ENCODE measurements around the gene FRYL.
A peak's percentile ranks its signal among the peaks of the same experiment; 100 is the strongest.

The FRYL gene

DNA sequence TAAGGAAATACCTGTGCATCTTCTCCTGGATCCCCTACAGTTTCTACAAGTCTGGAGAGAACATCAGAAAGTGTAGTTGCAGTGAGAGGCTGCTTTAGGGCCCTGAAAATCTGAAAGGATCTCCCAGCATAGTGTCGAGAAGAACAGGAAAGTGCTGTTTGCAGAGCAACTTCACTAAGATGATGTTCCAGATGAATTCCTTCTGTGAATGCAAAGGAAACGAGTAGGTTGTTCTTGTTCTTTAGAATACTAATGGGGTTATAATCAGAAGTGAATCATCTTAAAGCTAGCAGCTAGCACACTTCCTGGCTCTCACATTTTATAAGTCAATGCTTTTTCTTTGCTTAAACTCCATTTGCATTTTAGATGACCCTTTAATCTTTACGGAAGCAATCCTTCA, 236.3 kb downstream of the FRYL start:
- no peak for DNase-seq

GRCh38 chr4:48542888-48543287, 237.2 kb downstream of the FRYL start:
- DNase-seq: no peak

- DNase-seq: no peak
Measured at GRCh38 chr4:48539597-48539996, 240.5 kb downstream of the FRYL start.

DNA sequence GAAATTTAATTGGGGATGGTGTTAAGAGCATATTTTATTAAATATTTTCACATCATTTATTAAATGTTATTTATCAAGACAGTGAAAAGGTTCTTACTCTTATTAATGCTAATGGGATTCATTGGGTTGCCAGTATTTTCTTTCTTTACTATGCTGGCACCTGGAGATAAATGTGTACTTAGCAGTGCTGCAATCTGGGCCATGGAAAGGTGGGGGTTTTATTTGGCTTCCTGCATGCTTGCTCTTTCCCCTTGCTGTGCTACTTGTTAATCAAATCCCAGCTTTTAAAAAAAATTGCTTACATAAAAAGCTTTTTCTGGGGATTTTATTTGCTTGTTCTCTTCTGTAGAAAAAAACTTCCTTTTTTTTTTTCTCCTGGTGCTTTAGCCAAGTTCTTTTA, 241.7 kb downstream of the FRYL start:
- no peak for DNase-seq

DNA sequence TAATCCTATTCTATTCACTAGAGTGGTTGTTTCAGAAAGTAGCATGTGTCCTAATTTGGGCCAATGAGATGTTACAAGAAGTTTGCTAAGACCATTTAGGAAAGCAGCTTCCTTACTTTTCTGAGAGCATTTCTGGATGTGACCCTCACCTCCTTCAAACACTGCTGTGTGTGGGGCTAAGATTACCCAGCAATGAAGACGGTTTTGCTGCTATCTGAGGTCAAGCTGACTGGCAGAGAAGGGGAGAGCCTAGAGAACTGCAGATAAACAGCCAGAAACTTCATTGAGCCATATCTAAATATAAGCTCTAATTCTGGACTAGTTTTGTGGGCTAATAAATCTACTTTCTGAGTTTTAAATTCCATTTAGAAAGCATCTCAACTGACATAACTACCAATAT, 253.7 kb downstream of the FRYL start:
- no peak for DNase-seq

DNA sequence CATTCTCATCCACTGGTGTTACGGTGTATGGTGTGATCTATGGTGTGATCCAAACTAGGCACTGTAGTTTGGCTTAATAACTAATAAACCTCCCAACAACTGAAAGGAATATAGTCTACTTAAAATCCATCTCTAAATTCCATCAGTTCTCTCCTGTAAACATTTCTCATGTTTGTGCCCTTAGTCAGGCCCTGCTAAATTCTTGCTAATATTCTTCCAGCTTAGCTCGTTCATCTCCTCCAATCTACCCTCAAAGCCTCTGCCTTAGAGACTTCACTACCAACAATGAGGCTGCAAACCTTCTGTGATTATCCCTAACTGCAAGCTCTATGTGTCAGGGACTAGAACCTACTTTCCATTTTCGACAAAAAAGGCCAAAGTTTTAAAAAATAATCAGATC, 261.9 kb downstream of the FRYL start:
- no peak for DNase-seq

DNA sequence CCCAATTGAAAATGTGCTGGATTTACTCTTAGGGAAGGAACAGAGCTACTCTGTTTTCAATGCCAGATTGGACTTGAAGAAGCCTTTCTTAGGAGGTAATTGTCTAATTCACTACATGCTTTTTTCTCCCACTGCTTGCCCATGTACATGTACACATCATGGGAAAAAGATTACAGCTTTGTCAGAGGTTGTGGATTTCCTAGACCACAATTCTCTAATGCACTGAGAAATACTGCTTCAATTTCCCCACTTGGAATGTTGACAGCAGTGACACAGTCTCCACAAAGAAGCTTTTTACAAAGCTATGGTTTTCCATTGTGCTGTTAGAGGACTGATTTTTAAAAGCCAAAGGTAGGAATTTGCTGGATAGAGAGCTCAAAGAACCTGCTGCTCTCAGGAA, 270.5 kb downstream of the FRYL start:
- no peak for DNase-seq

DNA sequence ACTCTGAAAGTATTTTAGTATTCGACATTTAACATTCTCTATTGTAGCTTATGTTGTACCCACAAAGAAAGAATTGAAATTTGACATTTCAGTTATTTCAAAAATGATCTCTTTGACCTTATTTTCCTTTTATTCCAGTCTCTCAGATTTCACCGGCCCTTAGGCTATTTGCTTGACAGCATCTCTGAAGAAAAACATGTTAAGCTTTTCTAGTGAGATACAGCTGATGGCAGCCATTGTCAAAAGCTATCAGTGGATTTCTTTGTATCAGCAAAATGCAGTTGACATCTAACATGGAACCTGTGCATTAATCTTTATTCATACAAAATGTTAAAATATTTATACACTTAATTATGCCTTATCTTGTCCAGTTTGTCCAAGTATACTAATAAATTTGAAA, 273.4 kb downstream of the FRYL start:
- no peak for DNase-seq

GRCh38 chr4:48504352-48504751, 275.7 kb downstream of the FRYL start:
- no peak for DNase-seq

DNA sequence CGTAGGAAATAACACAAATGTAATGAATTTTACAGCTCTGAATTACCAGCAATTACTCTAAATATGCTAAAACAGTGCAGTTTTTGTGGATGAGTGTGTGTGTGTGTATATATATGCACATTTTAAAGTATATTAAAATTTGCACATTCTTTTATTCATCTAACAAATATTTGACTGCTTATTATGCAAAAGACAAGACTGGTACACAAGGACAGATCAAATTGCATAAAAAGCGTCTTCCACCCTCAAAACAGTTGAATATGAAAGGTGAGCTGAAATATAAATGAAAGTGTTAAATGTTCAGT, 276.1 kb downstream of the FRYL start:
- no peak for DNase-seq

DNA sequence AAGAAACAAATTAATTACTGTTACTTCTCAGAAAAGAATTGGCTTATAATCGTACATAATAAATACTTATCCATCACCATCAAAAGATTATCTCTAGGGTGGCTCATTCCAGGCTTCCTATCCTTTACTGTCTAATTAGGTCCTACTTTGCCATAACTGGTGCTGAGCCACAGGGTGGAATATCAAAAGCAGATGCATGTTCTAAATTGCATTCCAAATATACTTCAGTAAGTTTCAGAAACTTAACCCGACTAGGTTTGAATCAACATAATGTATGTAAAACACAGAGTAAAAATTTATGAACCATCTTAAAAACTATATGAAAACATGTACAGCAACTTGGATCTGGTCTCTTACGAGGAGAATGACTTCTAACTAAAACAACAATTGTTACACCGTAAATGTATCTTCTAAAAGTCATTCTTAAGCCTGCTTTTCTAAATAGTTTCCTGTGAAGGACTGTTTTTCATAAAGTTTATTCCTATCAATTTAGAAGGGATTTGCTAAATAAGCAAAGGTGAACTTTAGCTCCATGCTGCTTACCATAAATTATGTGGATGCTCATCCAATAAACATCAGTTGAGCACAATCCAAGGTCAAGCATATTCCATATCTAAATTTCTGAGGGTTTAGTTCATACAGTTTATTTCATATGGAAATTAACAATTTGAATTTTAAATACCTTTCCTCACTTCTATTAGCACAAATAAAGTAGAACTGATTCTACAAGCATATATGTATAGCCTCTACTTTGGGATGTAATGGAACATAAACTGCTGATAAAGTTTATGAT, 276.6 kb downstream of the FRYL start:
- no peak for DNase-seq

DNA sequence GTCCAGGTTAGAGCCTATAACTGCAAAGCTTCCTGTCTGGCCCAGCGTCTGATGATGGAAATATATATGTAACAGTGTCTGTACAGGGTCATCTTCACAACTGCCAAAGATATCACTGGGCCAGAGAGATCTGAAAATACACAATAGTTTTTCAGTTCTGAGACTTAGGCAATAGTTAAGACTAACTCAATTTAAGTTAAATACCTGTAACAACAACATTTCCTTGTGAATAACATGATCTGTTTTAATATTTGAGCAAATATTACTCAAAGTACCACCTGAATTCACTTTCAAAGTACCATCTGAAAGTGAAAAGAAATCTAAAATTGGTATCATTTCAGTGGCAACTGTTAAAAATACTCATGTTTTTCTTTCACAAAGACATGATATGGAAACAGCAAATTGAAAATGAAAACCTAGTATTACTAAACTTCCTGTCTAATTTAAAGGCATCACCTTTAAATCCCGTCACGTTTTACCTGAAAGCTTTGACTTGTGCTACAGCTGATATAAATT, 280.5 kb downstream of the FRYL start:
- DNase-seq: no peak

DNA sequence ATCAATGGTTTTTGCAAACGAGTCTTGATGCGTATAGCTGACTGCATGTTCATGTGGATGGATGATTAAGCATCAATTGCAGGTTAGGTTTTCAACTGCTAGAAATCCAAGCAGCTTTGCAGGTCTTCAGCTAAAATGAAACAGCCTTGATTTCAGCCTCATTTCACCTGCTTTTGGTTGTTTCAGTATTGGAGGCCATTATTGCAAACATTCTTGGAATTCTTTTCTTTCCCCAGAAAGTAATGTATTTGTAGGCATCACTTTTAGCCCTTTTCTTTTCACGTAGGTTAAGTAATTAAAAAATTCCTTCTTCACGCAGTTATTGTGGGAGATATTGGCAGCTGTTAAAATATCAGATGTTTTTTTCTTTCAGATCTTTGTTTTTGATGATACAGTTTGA, 281.2 kb downstream of the FRYL start:
- no peak for DNase-seq

- no peak for DNase-seq
Measured at GRCh38 chr4:48495941-48496340, 284.1 kb downstream of the FRYL start.

GRCh38 chr4:48493452-48494100, 286.5 kb downstream of the FRYL start:
- no peak for DNase-seq

DNA sequence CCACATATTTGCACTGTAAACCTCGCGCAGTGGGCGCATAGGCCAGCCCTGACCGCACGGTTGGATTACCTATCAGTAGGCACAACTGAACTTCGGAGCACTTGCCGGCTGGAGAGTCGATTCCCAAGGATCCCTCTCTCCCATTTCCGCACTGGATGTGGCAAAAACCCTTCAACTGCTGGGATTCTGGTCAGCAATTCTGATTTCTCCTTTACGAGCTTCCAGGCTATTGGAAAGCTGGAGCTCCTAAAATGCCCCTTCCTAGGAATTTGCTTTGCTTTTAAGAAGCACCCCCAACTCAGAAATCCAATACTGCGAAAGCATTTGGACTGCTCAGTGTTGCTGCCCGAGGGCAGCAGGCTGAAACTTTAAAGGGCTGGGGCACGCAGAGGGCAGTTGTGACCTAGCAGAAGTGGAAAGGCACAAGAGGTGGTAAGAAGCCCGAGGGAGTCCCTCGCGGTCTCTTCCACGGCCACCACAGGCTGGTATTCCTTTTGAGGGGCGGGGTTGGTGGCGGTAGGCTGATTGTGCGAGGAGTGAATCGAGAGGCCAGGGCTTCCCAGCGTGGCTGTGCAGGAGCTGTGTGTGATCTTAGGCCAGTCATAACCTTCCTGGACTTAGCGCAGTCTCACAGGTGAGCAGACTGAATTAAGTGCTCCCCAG, 288.4 kb downstream of the FRYL start:
- DNase-seq: no peak

GRCh38 chr4:48490680-48491513, 289.2 kb downstream of the FRYL start:
- peak in 1 of 2 donors; percentile 6 for DNase-seq

- DNase-seq: no peak
Measured at GRCh38 chr4:48490012-48490679, 289.9 kb downstream of the FRYL start, which contains the start of gene ZAR1. ZAR1 (plus strand) TSS chr4:48490252; CDS start chr4:48490292, 40 bp downstream.

DNA sequence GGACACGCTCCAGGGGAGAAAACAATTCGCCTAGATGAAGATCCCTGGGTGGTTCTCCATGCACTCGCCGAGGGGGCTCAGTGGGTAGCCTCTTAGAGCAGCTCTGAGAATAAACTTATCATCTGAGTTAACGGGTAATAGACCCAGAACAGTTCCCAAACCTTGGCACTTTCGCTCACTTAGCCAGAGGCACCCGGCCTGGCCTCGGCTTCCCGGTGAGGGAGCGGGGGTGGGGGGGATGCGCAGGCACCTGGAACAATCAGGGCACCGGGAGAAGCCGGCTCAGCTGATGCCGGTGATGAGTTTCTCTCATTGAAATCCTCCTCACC, 290.4 kb downstream of the FRYL start:
- DNase-seq: no peak

GRCh38 chr4:48484494-48485168, 295.4 kb downstream of the FRYL start:
- DNase-seq: no peak

DNA sequence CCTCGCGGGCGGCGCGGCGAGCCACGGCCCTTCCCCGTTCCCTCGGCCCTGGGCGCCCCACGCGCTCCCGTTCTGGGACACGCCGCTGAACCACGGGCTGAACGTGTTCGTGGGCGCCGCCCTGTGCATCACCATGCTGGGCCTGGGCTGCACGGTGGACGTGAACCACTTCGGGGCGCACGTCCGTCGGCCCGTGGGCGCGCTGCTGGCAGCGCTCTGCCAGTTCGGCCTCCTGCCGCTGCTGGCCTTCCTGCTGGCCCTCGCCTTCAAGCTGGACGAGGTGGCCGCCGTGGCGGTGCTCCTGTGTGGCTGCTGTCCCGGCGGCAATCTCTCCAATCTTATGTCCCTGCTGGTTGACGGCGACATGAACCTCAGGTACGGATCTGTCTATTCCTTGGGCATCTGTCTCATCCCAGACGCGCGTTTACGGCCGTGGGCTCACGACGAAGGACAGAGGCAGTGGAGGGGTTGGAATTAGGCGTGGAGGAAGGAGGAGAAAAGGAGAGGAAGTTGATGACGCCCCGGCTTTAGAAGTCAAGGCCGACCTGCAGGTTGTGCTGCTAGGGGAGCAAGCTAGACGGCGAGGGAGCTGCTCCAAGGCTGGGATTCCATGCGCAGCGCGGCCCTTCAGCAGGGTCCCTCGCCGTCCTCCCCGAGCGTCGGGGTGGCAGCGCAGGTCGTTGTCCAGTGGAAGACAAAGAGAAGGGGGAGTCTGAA, 296.1 kb downstream of the FRYL start:
- no peak for DNase-seq
